Parathyroid adenoma (tissue), 2 donors: ENCODE measurements around the gene BRD2.

Source experiments
- H2AFZ ChIP-seq: fragments of 300-600 bp; sonication (generic); one replicate; pipeline ENCODE4 v1.7.0; 2017; ENCODE audit warnings: antibody characterized with exemption, mild to moderate bottlenecking
- H3K27ac ChIP-seq: fragments of 300-600 bp; sonication (generic); one replicate; pipeline ENCODE4 v1.7.0; 2017
- H3K27me3 ChIP-seq: fragments of 300-600 bp; sonication (generic); one replicate; pipeline ENCODE4 v1.7.0; 2017; ENCODE audit warnings: low read length; ENCODE audit not compliant: control insufficient read depth, insufficient read depth
- H3K36me3 ChIP-seq: fragments of 300-600 bp; sonication (generic); one replicate; pipeline ENCODE4 v1.7.0; 2017; ENCODE audit warnings: low read length; ENCODE audit not compliant: control insufficient read depth, insufficient read depth
- H3K4me1 ChIP-seq: fragments of 300-600 bp; sonication (generic); one replicate; pipeline ENCODE4 v1.7.0; 2017; ENCODE audit warnings: control low read depth
- H3K4me2 ChIP-seq: fragments of 300-600 bp; sonication (generic); one replicate; pipeline ENCODE4 v1.7.0; 2017; ENCODE audit warnings: low read length
- H3K4me3 ChIP-seq: fragments of 300-600 bp; sonication (generic); one replicate; pipeline ENCODE4 v1.7.0; 2017; ENCODE audit warnings: low read depth, low read length
- H3K79me2 ChIP-seq: fragments of 300-600 bp; sonication (generic); one replicate; pipeline ENCODE4 v1.7.0; 2017; ENCODE audit warnings: control low read depth
- H3K9ac ChIP-seq: fragments of 300-600 bp; sonication (generic); one replicate; pipeline ENCODE4 v1.7.0; 2017; ENCODE audit warnings: mild to moderate bottlenecking
- H3K9me3 ChIP-seq: fragments of 300-600 bp; sonication (generic); one replicate; pipeline ENCODE4 v1.7.0; 2017; ENCODE audit warnings: low read length; ENCODE audit not compliant: control insufficient read depth
- TF ChIP-seq, protein P1 (sequence below): fragments of 300-600 bp; sonication (generic); IDR thresholded peaks from one replicate; pipeline ENCODE4 v1.7.0; 2017; ENCODE audit warnings: antibody characterized with exemption, mild to moderate bottlenecking
- donor health status: primary hyperparathyroidism.

The BRD2 gene

DNA sequence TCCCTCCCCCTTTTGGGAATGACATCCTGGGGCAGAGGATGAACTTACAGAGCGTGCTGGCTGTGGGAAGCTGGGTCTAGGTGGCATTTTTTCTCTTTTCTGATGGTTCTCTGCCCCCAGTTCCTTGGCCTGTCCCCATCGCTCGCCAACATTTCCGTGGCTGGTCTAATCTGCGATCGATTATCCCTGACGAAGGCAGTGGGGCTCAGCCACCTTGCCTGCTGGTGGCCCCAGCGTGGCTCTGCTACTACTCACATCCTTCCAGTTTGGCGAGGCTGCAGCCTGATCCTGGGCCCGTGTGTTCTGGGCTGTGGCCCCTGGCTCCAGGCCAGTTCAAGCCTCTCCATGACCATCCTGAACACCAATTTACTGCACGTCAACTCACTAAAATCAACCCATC lies 47.4 kb downstream of the BRD2 start:
- no peak overlapping the region for H3K9ac ChIP-seq
- no peak overlapping the region for H3K4me2 ChIP-seq
- TF ChIP-seq, protein P1, sequence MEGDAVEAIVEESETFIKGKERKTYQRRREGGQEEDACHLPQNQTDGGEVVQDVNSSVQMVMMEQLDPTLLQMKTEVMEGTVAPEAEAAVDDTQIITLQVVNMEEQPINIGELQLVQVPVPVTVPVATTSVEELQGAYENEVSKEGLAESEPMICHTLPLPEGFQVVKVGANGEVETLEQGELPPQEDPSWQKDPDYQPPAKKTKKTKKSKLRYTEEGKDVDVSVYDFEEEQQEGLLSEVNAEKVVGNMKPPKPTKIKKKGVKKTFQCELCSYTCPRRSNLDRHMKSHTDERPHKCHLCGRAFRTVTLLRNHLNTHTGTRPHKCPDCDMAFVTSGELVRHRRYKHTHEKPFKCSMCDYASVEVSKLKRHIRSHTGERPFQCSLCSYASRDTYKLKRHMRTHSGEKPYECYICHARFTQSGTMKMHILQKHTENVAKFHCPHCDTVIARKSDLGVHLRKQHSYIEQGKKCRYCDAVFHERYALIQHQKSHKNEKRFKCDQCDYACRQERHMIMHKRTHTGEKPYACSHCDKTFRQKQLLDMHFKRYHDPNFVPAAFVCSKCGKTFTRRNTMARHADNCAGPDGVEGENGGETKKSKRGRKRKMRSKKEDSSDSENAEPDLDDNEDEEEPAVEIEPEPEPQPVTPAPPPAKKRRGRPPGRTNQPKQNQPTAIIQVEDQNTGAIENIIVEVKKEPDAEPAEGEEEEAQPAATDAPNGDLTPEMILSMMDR, result no peak
- no peaks in the 10 kb centered on the region for H3K79me2 ChIP-seq
- H3K27ac ChIP-seq, result no peak overlapping the region
- H3K4me1 ChIP-seq, result no peaks in the 10 kb centered on the region
- H3K4me3 ChIP-seq, result no peak overlapping the region
- H3K27me3 ChIP-seq, result no peaks in the 10 kb centered on the region
- H3K9me3 ChIP-seq, result no peaks in the 10 kb centered on the region
- no peak overlapping the region for H2AFZ ChIP-seq
- H3K36me3 ChIP-seq, result no peaks in the 10 kb centered on the region

DNA sequence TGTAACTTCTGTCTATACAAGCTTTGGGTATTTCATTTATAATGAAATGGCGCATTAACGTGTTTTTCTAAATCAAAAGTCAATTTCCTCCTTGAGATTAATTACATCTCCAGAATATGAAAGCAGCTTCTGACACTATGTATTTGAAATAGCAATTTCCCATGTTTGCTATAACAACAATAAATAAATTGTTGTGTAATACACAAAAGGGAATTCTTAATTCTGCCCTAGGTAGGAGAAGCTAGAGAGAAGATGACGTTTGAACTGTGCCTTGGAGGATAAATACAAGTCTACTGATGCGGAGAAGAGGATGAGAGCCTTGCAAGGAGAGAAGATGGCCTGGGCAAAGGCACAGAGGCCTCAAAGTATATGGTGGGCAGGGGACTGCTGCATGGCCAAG lies 48.6 kb downstream of the BRD2 start:
- no peak overlapping the region for H2AFZ ChIP-seq

DNA sequence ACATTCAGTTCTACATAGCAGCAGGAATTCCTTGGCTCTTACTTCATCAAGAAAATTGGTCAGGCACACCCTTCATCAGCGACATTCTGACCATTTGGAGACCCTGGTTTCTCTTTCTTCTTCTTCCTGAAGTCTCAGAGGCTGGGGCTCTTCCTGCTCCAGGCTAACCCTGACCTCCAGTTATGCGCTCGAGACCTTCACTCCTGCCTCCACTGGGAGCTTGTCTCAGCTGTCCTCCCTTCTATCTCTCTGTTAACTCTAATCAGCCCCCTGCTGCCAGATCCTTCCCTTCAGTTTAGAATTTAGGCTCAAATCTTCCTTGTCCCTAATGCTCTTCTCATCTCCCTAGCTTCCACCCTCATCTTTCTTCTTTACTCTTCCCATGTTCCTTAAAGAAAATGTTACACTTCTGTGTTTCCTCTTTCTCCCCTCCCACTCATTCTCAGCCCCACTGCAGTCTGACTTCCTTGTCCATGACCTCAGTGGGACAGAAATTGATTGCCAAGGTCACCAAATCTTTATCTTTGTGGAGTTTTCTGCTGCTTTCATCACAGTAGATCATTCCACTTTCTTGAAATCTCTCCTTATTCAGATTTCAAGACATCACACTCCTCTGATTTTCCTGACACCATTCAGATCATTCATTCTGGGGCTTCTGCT lies 49.4 kb downstream of the BRD2 start:
- Histone ChIP-seq H3K9me3 (no peaks in the 10 kb centered on the region), H3K27me3 (no peaks in the 10 kb centered on the region), H3K36me3 (no peaks in the 10 kb centered on the region), H3K27ac (peak overlapping the region; percentile 70), H2AFZ (no peak overlapping the region), H3K4me2 (no peak overlapping the region), H3K4me3 (no peak overlapping the region), H3K9ac (no peak overlapping the region), H3K4me1 (no peaks in the 10 kb centered on the region), H3K79me2 (no peaks in the 10 kb centered on the region)
- TF ChIP-seq, protein P1, result no peak

More for the DNA sequence above, 48.6 kb downstream of the BRD2 start:
- Histone ChIP-seq H3K9ac (no peak overlapping the region), H3K9me3 (no peaks in the 10 kb centered on the region), H3K27me3 (no peaks in the 10 kb centered on the region), H3K4me1 (no peaks in the 10 kb centered on the region), H3K4me3 (no peak overlapping the region), H3K27ac (no peak overlapping the region), H3K36me3 (no peaks in the 10 kb centered on the region), H3K79me2 (no peaks in the 10 kb centered on the region), H3K4me2 (no peak overlapping the region)
- TF ChIP-seq, protein P1, result no peak

DNA sequence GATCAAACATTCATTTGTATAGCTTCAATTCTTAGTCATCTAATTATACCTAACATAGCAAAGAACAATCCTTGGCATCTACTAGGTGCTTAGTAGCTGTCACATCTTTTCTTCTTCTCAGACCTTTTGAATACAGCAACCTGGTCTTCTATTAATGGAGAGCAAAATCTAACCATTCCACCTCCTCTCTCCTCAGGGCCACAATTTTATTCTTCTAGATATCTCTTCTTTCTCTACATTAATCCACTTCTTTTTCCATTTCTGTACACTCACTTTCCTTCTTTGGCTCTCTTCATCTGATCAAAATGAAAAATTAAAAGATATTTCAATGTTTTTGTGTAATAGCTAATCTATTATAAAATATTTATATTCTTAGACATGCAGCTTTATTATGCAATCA lies 50.0 kb downstream of the BRD2 start:
- Histone ChIP-seq H3K27me3 (no peaks in the 10 kb centered on the region), H2AFZ (no peak overlapping the region), H3K79me2 (no peaks in the 10 kb centered on the region), H3K4me2 (no peak overlapping the region), H3K4me1 (no peaks in the 10 kb centered on the region), H3K27ac (peak overlapping the region; percentile 70), H3K4me3 (no peak overlapping the region), H3K9me3 (no peaks in the 10 kb centered on the region), H3K9ac (no peak overlapping the region), H3K36me3 (no peaks in the 10 kb centered on the region)
- TF ChIP-seq, protein P1, result no peak

DNA sequence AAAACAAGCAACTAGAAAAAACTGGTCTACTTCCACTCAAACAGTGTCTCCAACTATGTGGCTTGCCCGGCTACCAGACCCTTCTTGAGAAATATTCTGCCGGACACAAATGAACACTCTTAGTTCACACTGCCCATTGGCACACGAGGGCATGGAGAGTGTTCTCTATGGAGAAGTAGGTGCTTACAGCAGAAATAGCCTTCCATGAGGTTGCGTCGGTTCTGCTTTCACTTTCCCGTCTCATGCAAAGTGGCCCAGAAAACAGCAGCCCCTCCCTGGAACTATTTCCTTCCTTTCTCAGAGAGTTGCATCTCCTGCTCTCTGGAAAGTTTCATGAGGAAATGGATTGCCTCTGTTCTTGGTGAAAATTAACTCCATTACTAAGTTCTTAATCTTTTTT lies 50.5 kb downstream of the BRD2 start:
- no peak overlapping the region for H3K4me3 ChIP-seq
- TF ChIP-seq, protein P1, result no peak
- H3K36me3 ChIP-seq, result no peaks in the 10 kb centered on the region
- H3K9me3 ChIP-seq, result no peaks in the 10 kb centered on the region
- no peaks in the 10 kb centered on the region for H3K79me2 ChIP-seq
- H2AFZ ChIP-seq, result peak overlapping the region; percentile 6
- H3K9ac ChIP-seq, result no peak overlapping the region
- H3K4me1 ChIP-seq, result no peaks in the 10 kb centered on the region
- H3K27ac ChIP-seq, result peak overlapping the region; percentile 76
- no peak overlapping the region for H3K4me2 ChIP-seq
- no peaks in the 10 kb centered on the region for H3K27me3 ChIP-seq
